ENCODE measurements around the gene ZNF500.

ZNF500 gene

GRCh38 chr16:4766875-4767628 lies at the start of gene ZNF500:
Gene ZNF500, minus strand, starts transcription at chr16:4767162. Its CDS starts 1,184 bp downstream, at chr16:4765978.
- peak; percentile 77 to 84 for DNase-seq

GRCh38 chr16:4814542-4815173 lies 47.7 kb upstream of the ZNF500 start:
- DNase-seq: no peak

- DNase-seq: no peak
Measured at GRCh38 chr16:4814046-4814445, 47.1 kb upstream of the ZNF500 start.

GRCh38 chr16:4813251-4814003 lies 46.5 kb upstream of the ZNF500 start:
- DNase-seq: no peak

DNA sequence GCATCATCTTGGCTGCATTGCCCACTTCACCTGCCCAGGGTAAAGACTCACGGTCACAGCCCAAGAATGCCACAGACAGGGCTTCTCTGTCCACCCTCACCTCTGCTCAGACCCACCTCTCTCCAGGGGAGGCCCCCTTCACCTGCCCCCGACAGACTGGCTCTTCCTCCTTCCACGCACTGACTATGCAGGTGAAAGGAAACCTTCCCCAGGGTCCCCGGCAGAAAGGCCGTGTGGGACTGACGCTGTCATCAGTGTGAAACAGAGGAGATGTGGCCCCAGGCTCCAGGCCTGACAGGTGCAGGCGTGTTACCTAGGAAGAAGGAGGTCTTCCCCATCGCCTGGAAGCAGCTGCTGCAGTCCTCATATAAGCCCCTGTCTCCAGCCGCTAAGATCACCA lies 44.8 kb upstream of the ZNF500 start:
- no peak for DNase-seq

GRCh38 chr16:4811242-4811641 lies 44.3 kb upstream of the ZNF500 start:
- DNase-seq: no peak

GRCh38 chr16:4806280-4806679 lies 39.3 kb upstream of the ZNF500 start:
- no peak for DNase-seq

GRCh38 chr16:4805231-4805630 lies 38.3 kb upstream of the ZNF500 start:
- DNase-seq: no peak

DNA sequence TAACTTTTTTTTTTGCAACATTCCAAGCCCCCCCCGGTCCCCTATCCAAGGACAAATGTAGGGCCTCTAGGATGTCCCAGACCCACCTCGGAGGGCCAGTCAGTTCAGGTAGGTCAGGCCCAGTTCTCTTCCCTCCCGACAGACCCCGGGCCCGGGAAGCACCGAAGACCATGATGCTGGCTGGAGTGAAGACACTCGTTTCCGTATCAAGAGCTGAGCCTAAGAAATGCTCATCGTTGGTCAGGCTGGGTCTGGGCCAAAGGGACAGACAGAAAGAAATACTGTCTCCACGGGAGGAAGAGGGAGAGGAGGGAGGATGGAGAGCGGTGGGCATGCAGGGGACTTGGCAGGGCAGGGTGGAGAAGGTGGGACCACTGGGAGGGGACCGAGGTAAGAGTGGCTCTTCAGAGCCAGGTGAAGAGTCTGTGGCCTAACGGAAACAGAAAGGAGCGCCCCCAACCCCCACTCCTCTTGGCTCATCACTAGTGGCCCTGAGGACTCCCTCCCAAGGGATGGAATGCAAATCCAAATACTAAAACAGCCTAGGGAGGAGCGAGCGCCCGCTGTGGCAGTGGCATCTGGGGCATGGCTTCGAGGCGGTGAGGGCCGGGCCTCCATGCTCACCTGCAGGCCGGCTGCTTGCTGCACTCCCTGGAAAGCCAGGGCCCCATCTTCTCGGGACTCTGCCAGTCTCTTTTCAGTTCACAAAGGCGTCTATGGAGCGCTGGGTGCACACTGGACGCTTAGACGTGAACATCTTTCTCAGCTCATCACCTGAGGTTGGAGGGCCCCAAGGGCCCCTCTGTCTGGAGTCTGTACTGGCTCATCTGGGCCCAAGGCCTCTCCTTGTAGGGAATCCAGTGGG lies 37.2 kb upstream of the ZNF500 start:
- DNase-seq: no peak

DNA sequence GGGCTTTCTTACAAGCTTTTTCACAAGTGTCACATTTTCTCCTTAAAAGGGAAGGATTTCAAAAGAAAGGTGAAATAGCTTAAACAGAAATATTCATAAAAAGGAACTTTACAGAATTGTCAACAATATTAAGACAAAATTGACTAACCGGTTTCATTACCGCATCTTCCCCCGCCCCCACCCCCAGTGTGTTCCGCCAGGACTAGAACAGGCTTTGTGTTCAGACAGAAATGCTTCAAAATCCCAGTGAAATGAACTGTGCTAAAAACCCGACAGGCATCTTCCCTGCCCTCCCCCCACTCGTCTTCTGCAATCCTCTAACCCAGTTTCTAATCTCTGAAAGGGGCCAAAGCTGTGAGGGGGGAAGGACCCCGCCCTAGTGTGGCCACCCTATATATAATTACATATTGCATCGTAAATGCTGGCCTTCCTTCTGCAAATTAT lies 36.5 kb upstream of the ZNF500 start:
- DNase-seq: no peak

DNA sequence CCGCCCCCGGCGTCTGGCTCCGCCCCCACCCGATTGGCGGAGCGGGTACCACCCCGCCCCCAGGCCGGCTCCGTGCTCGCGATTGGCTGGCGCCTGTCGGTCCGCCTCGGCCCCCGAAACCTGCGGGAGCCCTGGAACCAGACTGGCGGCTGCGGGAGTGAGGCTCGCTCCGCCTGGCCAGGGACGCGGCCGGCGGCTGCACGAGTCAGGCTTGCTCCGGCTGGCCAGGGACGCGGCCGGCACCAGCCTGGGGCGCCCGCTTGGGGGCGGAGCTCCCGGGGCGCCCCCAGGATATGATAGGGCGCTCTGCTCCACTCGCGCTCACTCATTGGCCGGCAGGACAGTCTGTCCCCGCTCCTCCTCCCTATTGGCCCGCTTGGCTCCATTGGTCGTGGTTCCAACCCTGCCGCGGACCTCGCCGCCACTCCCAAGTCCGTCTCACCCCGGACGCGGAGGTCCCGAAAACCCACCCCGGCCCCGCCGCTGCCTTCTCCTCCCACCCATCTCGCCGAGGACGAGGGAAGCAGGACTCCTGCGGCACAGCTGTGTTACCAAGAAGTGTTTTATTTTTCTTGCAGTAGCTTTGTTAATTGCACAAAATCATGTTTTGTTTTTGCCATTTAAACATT lies 35.8 kb upstream of the ZNF500 start:
- DNase-seq: peak; percentile 55 to 68

- DNase-seq: peak; percentile 44 to 57
Measured at GRCh38 chr16:4801962-4802658, 35.1 kb upstream of the ZNF500 start, which contains the start of gene ROGDI. Gene ROGDI, minus strand, starts transcription at chr16:4802633. Its CDS starts 62 bp downstream, at chr16:4802571.

DNA sequence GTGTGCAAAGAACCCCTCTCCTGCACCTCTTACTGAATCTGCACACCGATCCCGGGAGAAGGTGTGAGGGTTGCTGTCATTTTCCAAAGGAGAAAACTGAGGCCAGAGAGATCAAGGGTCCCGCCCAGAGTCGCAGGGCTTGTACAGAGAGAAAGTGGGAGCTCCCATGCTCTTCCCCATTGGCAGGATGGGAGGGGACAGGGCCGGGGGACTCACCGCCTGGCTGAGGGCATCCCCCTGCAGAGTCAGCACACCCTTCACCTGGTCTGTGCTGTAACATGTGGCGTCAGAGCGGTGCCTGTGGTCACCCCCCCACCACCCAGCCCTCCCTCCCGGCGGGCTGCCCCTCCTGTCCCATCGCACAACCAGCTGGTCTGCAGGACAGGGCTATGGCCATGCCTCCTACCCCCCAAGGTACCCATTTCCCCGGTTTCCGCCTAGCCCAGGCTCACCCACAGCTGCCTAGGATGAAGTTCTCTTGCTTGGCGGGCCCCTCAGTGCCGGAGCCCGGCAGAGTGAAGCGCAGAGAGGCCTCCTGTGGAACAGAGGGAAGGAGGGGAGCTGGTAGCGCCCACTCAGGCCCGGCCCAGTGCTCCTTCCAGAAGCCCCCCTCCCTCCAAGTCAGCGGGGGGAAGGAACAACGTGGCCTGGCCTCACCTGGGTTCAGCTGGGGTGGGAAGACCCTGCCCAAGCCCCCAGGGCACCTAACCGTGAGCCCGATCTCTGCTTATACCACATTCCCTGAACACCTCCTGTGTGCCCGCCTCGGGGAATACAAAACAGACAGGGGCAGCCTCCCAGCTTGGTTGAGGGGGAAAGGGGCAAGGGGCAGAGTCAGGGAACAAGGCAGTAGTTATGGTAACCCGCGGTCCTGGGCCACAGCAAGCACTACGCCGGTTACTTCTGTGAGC lies 34.3 kb upstream of the ZNF500 start:
- DNase-seq: no peak

DNA sequence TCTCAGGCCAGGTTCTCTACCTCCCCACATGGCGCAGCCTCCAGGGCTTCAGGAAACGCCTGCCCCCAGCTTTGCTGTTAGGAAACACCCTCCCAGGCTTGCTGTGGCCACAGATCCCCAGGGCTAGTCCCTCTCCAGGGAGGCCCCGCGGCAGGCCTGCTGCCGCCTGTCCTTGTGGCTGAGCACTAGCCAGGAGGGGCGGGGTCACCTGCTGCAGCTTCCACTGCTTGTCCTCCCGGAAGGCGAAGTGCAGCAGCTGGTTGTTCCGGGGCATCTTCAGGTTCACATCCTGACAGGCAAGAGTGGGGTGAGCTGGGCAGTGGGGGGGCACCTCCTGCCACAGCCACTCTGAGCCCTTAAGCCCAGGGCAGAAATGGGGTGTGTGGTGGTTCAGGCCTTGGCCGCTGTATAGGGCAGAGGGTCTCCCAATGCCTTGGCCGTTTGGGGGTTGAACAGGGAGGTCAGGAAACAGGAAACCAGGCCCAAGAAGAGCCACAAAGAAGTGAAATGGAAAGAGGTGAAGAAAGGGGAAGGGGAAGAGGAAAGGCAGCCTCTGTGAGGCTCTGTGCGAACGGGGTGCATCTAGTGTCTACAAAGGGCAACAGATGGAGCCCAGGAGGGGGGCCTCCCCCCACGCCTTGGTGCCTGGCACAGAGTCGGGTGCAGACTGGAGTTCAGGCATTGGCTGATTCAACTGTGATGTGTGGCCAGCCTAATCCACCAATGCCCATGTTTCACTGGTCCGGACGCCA lies 33.5 kb upstream of the ZNF500 start:
- no peak for DNase-seq

GRCh38 chr16:4799171-4799855 lies 32.4 kb upstream of the ZNF500 start:
- no peak for DNase-seq

DNA sequence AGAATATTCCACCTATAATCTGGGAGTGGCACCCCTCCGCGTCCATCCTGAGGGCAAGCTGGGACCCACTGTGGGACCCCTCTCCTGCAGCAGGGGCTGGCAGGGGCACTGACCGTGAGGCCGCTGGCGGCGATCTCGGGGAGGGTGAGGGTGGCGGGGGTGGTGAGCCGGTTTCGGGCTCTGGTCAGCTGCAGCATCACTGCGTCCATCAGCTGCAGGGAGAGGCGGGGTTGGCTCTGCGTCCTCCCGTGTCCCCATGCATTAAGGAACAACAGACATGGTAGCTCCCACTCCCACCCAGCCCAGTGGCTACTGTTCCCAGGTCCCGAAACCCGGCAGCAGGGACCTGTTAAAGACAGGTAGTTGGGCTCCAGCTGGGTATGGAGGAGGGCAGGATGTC lies 31.5 kb upstream of the ZNF500 start:
- DNase-seq: no peak

GRCh38 chr16:4797805-4798252 lies 30.9 kb upstream of the ZNF500 start:
- DNase-seq: no peak

DNA sequence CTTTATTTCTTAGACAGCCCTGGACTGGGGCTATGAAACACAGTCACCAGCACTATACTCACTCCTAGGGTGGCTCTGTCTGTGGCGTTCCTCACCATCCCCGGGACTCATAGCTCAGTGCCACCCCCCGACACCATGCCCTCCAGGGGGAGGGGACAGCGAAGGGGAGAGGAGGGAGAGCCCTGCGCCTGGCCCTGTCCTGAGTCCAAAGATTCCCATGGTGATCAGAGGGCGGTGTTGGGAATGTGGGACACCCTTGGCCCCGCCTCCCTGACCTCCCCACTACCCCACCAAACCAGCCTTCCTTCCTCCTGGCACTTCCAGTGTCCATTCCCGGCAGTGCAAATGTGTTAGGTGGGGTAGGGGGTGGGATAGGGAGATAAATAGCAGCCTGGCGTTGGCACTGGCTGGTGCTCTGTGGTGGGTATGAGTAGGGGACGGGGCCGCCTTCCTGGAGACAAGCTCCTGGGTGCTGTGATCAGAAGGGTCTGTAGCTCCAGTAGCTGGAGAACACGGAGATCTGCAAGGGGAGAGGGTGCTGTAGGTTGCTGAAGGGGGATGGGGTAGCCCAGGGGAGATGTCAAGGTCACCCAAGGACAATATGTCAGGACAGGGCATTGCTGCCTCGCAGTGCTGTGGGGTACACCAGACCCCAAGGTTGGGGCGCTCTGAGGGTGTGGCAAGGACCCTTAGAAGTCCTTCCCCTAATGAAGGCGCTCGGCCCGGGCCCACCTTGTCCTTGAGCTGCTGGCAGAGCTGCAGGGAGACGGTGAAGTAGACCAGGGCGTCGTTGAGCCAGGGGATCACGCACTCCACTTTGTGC lies 30.2 kb upstream of the ZNF500 start:
- DNase-seq: no peak
